8988T (cell line): ENCODE results near the gene DNTTIP2.
"Not testable (repeated sequence)": the region's sequence is repeated elsewhere in the genome, so short reads cannot be mapped to it uniquely, and the experiment has no call there.

Experiments used
- DNase-seq: peaks from one replicate; pipeline ENCODE4 v3.0.0; 2011

DNTTIP2 gene

DNA sequence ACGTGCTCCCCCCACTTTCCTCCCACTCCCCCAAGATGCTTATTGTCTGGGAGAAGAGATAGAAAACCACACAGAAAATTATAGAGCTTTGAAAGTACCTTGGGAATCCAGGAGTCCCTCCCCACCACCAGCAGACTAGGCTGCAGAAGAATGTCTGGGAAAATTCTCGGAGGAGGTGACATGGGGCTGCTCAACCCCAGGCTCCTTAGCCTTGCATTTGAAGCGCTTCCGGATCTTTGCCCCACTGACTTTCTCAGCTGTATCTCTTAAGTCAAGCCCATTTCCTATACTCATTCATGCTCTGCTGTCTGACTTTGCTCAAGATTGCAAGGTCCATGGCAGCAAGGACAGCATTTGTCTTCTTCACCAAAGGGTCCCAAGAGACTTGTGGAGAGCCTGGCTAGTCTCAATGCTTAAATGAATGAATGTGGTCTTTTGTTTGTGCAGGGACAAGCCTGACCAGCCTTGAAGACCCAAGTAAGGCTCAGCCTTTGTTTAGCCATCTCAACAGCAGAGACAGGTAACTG, 38.0 kb downstream of the DNTTIP2 start:
- DNase-seq, result no peak

DNA sequence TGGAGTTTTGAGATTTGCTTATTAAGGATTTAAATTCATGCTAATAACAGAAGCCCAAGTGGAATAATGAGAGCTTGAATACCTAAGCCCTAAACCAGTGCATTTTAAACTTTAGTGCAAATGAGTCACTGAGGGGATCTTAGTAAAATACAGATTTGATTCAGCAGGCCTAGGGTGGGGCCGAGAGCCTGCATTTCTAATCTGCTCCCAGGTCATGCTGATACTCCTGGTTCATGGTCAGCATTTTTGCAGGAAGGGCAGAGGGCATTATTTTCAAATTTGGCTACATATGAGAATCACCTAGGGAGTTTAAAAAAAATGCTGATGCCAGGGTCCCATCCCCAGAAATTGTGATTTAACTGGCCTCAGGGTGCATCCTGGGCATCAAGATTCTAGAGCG, 39.3 kb downstream of the DNTTIP2 start:
- no peak for DNase-seq

DNA sequence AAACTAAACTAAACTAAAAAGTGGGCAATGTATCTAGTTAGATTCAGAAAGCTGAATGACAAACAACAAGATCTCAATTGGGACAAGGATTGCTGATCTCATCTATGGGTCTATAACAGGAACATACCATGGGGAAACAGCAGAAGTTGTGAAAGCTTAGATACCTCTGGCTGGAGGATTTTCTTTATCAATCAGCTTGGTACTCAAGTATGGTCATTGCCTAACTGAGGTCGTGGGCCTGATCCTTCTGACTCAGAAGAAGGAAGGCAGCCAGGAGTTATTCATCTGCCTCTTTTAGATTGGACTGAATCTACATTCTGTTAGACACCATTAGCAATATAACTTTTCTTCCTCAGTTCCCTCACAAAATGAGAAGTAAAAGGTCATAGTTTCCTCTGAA, 39.7 kb downstream of the DNTTIP2 start:
- DNase-seq, result no peak

DNA sequence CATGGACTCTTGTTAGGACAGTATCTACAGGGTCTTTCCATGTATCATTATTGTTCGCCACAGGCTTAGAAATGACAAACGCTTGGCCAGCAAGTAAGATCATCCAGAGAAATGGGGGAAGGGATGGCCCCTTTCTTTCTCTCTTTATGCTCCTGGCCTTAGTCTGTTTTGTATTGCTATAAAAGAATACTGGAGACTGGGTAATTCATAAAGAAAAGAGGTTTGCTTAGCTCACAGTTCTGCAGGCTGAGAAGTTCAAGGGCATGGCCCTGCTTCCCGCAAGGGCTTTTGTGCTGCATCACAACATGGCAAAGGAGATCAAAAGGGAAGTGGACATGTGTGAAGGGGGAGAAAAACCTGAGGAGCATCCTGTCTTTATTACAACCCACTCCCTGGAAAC, 41.0 kb downstream of the DNTTIP2 start:
- no peak for DNase-seq

DNA sequence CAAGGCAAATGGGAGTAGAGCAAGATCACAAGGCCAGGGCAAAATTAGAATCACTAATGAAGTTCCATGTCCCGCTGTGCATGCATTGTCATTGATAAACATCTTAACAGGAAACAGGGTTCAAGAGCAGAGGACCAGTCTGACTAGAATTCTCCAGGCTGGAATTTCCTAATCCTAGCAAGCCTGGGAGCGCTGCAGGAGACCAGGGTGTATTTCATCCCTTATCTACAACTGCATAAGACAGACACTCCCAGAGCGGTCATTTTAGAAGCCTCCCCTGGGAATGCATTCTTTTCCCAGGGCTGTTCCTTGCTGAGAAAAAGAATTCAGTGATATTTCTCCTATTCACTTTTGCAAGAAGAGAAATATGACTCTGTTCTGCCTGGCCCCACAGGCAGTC, 45.7 kb downstream of the DNTTIP2 start:
- not testable (repeated sequence) for DNase-seq

DNA sequence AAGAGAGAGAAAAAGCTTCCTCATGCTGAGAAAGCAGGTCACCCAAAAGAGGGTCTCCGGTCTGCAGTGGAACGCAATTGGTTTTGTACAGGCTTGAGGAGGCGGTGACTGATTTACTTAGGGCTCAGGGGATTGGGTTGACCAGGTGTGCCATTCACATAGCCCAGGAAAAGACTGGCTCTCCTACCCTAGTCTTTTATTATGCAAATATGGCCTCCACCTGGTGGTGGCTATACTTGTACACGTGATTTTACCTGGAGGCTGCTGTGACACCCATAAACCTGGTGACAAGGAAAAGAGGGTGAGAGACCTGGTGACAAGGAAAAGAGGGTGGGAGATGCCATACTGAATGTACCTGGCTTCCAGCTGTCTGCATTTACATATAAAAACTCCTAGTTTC, 49.9 kb downstream of the DNTTIP2 start:
- DNase-seq, result no peak

DNA sequence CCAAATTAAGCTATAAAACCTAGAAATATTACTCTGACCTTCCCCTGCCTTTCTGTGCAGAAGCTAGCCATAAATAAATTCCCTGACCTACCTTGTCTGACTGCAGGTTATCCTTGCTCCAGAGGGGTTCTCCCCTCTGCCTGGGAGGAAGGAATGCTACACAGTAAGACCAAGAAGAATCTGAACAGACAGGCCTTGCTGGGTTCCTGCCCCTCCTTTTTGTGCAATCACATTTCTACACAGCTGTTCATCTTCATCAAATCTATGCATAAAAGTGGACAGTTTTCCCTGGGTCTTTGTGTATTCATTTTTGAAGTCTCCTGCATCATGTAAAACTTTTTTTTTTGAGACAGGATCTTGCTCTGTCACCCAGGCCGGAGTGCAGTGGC, 50.6 kb downstream of the DNTTIP2 start:
- DNase-seq, result no peak

DNA sequence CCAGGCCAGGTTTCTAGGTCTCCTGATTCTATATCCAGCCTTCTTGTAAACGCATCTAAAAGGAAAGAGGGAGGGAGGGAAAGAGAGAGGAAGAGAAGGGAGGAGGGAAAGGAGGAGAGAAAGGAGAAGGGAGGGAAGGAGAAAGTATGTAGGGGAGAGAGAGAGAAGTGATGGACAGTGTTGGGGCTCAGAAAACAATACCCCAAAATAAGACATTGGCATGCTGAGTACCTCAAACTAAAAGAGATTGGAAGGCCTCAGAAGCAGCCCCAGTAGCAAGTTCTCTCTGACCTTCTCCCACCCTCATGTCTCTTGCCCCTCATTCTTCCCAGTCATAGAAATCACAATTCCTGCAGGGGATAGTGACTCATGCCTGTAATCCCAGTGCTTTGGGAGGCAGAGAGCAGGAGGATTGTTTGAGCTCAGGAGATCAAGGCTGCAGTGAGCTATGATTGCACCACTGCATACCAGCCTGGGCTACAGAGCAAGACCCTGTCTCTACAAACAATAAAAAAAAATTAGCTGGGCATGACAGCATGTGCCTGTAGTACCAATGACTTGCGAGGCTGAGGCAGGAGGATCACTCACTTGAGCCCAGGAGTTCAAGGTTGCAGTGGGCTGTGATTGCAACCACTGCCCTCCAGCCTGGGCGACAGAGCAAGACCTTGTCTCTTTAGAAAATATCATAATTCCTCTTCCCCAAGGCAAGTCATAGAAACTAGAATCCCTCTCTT, 51.2 kb downstream of the DNTTIP2 start:
- no peak for DNase-seq

DNA sequence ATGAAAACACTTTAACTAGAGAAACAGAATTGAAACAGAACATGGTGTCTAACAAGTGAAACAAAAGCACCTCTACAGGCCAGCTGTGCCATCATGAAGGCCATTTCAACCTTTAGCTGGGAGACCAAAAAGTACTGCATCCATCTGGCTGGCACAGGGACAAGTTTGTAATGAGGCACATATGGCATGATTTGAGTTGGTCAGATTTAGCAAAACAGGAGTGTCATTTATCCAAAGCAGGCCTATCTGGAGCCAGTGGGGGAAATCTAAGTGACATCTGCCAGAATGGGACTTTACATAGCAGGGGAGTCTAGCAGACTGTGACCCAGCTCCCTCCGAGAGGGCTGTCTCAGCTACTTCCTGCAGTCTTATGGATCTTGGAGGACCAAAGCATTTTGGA, 51.9 kb downstream of the DNTTIP2 start:
- DNase-seq, result no peak

DNA sequence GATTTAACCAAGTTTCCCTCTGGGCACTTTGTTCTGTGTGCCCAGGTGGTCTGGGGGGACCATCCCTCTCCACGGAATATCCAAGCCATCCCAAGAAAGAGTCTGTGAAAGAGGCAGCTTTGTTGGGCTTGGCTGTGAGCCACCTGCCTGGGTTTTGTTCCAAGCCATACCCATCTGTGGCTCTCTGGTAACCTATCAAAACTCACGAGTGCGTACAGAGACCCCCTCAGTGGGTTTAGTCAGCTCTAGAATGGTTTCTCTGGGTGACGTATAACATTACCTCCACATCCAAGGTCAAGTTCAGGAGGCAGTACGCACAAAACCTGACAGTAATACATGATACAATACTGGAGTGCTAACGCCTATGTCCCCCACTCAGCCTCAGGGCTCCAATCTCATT, 54.2 kb downstream of the DNTTIP2 start:
- DNase-seq, result no peak

DNA sequence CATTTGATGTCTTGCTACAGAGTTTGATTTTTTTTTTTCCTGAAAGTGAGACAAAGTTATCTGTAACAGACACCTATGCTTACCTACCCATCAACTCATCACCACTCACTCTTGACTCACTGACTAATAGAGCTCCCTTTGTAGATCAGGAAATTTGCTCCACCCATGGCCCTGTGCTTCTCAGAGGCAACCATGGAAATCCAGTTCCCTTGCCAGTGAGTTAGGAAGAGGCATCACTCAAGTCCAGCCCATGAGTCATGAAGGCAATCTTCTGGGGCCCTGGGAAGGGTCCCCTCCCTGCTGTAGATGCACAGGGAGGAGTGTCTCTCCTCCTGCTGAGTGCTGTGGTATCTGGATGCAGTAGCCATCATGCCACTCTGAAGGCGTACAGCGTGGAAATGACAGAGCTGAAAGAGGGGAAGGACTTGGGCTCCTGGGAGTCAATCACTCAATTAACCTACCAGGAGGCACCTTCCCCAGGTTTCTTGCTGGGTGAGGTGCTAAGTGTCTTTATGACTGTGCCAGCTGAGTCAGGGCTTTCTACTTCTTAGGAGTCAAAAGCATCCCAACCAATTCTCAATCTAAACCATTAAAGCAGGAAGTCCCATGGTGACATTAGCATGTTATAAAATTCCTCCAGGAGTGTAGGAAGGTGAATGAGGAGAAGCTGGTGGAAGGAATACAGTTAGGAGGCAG, 56.1 kb downstream of the DNTTIP2 start:
- no peak for DNase-seq

DNA sequence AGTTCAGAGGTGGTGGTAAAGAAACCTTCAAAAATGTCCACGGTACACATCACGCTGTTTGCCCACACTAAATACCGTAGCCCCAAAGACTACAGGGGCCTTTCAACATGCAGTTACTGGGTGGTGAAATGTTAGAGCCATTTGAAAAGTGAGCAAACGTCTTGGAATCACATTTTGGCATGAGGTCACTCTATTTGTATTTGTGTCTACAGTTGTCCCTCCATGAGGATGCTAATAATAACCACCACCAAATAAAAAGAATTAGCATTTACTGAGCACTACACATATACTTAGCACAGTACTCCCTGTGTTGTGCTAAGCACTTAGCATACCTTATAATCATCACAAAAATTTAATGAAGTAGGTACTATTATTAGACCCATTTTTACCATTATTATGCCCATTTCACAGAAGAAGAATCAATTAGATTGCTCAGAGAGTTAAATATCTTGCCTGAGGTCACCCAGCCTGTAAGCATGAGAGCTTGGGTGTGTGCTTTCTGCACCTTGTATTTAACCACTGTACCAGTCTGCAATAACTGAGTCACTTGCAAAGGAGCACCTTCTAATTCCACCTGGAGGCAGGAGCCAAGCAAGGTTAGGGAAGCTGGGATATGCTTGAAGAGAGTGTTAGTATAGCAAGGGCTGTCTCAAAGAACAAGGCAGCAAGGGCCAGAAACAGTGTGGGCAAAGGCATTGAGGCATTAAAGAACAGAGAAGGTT, 57.4 kb downstream of the DNTTIP2 start:
- DNase-seq, result no peak

DNA sequence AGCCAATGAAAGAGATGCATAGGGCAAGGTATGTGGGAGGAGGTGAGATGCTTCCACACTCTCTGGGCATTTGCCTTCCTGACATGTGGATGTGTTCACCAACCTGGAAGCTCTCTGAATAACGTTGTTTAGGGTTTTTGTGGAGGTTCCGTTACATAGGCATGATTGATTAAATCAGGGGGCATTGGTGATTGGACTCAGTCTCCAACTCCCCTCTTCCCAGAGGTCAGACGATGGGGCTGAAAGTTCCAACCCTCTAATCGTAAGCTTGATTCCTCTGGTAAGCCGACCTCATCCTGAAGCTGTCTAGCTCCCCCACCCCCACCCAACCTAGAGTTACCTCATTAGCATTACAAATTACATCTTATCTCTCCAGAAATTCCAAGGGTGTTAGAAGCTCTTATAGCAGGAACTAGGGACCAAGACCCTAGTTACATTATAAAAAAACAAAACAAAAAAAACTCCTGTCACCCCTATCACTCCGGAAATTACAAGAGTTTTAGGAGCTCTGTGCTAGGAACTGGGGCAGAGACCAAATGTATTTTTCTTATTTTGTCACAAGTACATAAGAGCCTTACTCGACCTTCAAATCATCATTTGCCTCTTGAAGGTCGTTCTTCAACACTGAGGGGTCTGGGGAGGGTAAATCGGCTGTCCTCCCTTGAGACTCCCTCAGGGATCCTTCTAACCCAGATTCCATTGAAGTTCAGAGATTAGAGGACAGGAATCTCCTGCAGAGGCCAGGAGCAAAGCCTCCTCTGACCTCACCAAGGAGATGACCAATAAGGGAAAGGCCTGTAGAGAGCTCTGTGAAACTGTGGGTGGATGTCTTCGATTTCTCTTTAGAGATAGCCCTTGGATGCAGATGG, 58.2 kb downstream of the DNTTIP2 start:
- no peak for DNase-seq

DNA sequence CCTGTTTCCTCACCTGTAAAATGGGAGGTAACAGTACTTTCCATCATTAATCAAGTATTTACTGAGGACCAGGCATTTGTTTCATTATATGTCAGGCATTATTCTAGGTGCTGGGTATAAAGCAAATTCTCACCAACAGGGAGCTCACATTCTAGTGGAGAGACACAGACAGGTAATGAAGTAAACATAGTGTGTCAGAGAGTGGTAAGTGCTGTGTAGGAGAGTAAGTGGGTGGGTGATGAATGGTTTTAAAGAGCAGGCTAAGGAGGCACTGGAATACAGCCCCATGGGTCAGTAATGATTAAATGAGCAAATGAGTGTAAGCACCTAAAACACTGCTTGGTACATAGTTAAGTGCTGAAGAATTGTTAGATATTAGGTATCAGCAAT, 60.4 kb downstream of the DNTTIP2 start:
- no peak for DNase-seq

DNA sequence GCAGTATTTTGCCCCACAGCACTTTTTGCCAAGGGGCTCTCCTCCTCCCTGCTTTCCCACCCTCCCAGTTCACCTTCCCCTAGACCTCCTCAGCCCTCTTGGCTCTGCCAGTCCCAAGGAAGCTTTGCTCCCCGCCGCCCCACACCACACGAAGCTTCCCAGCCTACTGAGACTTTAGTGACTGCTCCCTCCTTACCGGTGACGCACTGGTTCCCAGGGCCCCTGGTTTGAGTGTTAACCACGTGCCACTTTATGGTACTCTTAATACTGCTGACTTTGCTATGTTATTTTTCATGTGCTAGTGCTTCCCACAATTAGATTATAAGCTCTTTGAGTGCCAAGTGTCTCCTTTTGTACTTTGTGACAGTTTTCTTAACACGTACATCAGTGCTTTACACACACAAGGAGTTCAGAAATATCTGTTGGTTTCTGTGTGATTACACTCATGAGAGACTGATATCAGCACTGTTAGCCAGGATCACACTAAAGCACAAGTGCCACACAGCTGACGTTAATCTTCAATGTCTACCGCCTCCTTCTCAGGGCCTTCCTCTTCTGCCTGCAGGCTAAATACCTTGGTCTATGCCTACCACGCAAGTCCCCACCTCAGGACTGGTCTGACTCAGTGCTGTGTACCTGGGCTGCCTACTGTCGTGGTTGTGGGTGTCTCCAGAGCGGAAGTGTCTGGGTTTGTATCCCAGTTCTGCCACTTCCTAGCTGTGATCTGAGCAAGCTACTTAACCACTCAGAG, 61.0 kb downstream of the DNTTIP2 start:
- DNase-seq, result no peak

DNA sequence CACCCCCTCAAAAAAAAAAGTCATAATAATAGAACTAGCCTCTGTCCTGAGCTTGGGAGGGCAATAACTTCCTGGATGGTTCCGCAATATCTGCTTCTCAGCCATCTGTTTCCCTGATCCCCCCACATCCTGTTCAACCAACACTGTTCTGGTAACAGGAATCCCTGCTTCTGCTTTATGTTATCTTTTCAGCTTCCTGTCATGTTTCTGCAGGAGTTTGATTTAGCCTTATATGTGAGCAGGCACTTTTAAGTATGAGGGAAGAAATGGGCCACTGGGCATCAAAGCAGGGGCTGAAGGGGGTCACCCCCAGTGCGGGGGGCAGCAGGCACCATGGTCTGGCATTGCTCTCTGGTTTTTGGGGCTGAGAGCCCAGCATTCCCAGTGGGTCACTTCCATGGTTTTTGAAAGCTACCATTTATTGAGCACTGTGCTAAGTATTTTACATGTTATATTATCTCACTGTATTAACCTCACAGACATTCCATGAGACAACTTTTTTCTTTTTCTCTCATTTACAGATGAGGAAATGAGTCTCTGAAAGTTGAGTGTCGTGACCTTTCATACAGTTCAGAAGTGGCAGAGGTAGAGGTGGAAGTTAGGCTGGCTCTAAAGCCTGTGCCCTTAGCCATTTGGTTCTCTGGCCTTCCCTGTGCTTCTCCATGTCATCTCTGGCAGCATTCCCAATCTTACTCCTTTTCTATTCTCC, 61.9 kb downstream of the DNTTIP2 start:
- DNase-seq, result no peak
